Inferior parietal cortex (tissue), 1 donor: ENCODE data around the gene NEO1.
A peak's percentile ranks its signal among the peaks of the same experiment; 100 is the strongest.

ENCODE experiments used
- DNase-seq: peaks from one replicate; pipeline ENCODE4 v3.0.0-alpha.2; 2016; ENCODE audit errors: extremely low spot score

NEO1 gene

GRCh38 chr15:73051807-73052652 is at the start of gene NEO1:
NEO1 (plus strand) TSS chr15:73052463; CDS start chr15:73052676, 213 bp downstream.
- peak; percentile 82 for DNase-seq

DNA sequence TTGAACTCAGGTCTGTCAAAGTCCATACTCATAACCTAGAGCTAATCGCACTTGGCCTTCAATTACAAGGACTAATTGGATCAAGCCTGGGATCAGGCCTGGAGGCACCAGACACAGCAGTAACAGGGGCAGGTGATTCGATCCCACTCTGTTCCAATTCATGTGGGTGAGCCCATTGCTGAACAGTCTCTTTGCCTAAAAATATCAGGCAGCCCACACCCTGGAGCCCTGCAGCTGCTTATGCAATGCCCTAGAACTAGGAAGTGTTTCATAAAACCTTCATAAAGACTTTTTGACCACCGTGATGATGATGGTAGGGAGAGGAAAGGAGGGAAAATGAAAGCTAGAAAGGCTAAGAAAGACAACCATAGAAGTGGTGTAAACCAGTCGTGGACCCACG is 47.8 kb upstream of the NEO1 start:
- no peak for DNase-seq

- DNase-seq = no peak
These were observed 47.2 kb upstream of the NEO1 start for GRCh38 chr15:73005032-73005431.

- no peak for DNase-seq
These were observed 46.8 kb upstream of the NEO1 start for GRCh38 chr15:73005446-73005845.

GRCh38 chr15:73006523-73006922 is 45.7 kb upstream of the NEO1 start:
- no peak for DNase-seq

GRCh38 chr15:73009066-73010056 is 42.9 kb upstream of the NEO1 start:
- no peak for DNase-seq

GRCh38 chr15:73010154-73011152 is 41.8 kb upstream of the NEO1 start:
- no peak for DNase-seq

DNA sequence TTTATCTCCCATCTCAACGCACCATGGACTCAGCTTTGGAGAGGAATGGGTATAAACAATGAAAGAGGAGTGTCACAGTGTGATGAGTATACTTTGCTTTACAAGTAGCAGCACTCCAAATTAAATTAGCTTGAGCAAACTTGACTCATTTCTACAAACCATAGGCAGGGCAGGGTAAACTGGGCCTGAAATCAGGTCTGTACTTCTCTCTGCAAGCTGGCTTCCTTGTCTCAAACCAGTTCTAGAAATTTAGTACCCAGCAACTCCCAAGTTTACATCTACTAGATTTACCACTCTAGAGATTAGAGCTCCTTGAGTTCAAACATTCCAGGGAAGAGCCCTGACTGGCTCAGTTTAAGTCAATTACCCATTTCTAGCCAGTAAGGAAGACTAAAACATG is 37.4 kb upstream of the NEO1 start:
- DNase-seq = no peak

DNA sequence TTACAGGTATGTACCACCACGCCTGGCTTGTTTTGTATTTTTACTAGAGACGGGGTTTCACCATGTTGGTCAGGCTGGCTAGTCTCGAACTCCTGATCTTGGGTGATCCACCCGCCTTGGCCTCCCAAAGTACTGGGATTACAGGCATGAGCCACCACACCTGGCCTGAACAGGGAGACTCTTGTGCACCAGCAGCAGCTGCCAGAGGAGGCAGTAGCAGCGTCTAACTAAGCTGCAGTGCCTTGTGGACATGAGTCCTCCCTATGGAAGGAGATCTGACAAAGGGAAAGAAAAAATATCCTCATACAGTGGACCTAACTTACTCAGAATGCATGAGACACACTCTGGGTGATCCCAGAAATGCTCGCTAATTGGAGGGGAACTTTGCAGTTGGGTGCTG is 36.8 kb upstream of the NEO1 start:
- DNase-seq = no peak

DNA sequence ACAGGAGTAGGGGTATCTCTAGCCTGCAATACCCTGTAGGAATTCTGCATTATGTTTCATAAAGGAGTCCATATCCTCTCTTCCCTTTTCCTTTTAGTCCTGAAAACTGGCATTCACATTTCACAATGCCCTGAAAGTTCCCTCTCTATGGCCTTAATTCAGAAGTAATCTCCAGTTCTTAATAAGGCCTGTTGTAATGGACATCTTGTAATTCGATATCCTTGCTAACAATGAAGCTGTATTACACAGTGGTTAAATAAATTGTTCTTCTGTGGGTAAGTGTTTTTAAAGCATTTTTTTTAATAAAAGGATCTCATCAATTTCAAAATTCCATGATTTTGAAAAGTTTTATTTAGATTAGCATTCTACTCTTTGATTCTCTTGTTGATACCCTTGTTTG is 34.3 kb upstream of the NEO1 start:
- no peak for DNase-seq

GRCh38 chr15:73019154-73019553 is 33.1 kb upstream of the NEO1 start:
- no peak for DNase-seq

DNA sequence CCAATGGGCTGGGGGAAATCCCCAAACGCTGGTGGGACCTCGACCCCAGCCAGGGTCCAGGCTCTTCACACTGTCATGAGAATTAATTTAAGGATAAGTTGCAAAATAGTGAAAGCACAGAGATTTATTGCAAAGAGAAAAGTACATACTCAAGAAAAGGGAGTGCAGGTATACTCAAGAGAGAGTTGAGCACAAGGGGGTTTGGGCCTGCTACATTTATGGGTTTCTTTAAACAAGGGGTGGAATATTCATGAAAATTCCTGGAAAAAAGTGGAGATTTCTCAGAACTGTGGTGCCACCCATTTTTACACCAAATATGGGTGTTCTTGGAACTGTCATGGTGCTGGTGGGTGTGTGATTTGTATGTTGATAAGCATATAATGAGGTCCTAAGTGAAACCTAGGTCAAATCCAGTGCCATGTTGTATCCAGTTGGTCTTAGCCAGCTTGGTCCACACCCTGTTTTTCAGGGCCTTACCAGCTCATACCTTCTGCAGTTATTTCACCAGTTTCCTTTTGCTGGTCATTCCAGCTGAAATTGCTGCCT is 32.6 kb upstream of the NEO1 start:
- no peak for DNase-seq

GRCh38 chr15:73021139-73021621 is 31.1 kb upstream of the NEO1 start:
- DNase-seq = no peak

- no peak for DNase-seq
These were observed 30.1 kb upstream of the NEO1 start for GRCh38 chr15:73022161-73022560.

- no peak for DNase-seq
These were observed 29.2 kb upstream of the NEO1 start for GRCh38 chr15:73023071-73023470.

DNA sequence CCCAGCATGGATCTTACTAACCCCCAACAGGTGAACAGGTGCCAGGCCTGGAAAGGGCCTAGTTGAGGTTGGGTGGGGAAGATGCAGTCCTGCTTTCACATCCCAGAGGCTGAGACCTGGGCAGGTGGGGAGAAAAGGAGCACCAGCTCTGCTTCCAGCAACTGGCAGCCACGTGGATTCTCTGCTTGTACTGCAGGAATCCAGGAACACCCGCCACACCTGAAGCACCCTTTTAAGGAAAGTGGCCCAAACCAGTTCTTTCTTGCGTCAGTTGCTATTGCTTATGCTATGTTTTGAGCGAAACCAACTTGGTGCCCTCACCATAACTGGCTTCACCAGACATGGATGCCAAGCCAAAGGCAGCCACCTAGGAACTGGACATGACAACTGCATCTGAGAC is 28.1 kb upstream of the NEO1 start:
- DNase-seq = no peak

- no peak for DNase-seq
These were observed 25.7 kb upstream of the NEO1 start for GRCh38 chr15:73026511-73027054.

DNA sequence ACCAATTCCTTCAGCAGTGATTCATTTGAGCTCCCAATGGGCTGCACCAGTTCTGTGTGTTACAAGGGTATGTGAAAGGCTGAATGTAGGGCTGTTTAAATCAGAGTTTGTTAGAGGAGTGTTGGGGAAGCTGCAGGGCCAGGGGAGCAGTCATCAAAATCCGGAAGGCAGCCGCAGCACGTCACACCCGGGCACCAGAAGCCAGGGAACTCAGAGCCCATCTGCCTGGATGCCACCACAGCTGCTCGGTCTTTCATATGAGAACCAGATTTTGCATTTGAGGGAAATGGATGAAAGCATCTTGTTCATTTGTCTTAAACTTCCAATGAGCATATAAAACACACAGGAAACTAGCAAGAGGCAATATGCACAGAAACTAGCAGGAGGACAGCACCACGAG is 24.2 kb upstream of the NEO1 start:
- no peak for DNase-seq

DNA sequence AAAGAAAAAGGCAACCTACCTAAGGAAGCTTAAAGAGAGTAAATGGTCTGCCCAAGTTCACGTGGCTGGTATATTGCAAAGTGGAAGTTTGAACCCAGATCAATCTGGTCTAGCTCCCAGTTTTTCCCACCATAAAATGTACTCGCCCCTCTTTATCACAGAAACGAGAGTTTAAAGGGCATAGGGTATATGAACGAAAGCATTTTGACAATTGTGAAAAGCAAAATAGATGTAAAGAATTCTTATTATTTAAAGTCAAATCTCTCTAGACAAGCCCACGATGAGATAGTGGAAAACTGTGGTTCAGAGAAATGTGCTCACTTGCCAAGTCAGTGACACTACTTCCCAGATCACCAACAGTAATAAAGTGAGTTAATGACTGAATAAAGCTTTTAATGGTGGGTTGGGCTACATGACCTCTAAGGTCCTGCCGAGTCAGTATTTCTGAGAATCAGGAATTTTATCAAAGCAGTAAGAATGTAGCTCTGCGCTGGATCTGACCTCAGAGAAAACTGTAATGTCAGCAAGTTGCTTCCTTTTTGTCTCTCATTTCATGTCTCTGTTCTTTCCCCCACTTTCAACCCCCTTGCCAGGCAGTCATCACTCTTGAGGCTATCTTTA is 23.3 kb upstream of the NEO1 start:
- DNase-seq = no peak

GRCh38 chr15:73030122-73030679 is 22.1 kb upstream of the NEO1 start:
- no peak for DNase-seq
